Heart left ventricle (tissue), 13 donors: ENCODE results near the gene FYN.

Experiments
- CTCF ChIP-seq, 12 donors: fragments of 200-600 bp; sonication (generic) in 4 of 12; IDR thresholded peaks; one replicate each; pipeline versions ENCODE4 v1.5.0 to v1.8.0; 2018 to 2022; ENCODE audit warnings: antibody characterized with exemption in 12 of 12, mild to moderate bottlenecking in 5 of 12
- POLR2A ChIP-seq, 2 donors: fragments of 450-650 bp; IDR thresholded peaks; one replicate each; pipeline ENCODE4 v1.6.1; 2017; ENCODE audit warnings: antibody characterized with exemption in 2 of 2, mild to moderate bottlenecking in 2 of 2, moderate library complexity in 2 of 2
- donor health status: ischemic (EF 13 %, LVEDD 7.1; RV severe dilation, severe dysfunction).
- donor health status: DM: no; HTN: yes; CAD: no.
- donor health status: DM: no; HTN: no; CAD: no.
- donor health status: ischemic (EF 25% LVEDD 6.9; RV normal size, moderate dysfunction).
- donor health status: ischemic (EF 25% LVEDD 5.7; RV mildly dilated, moderate dysfunction).
- donor health status: ischemic (EF 35%, LVEDD 5.7; RV mildly dilated, moderate dysfunction).
- donor health status: nonischemic (EF 11% LVEDD 7.7; RV severe dilation, severe dysfunction).
- donor health status: DM: yes; HTN: yes; CAD: no.
- donor health status: PGD.
- donor health status: ischemic (EF 29% LVEDD 5.4; RV normal size, mild dysfunction).
- donor health status: nonischemic (EF 23%, LVEDD 6.1; RV moderate dilation, normal function).

- no peak for TF ChIP-seq CTCF (IDR thresholded peaks at IDR 0.05)
- no peak for TF ChIP-seq POLR2A (IDR thresholded peaks at IDR 0.05)
Measured at GRCh38 chr6:111653434-111653833, 219.8 kb downstream of the FYN start.
